HG03520 (cell line): ENCODE measurements around the gene TNFSF10.
"Not testable (repeated sequence)": the region's sequence is repeated elsewhere in the genome, so short reads cannot be mapped to it uniquely, and the experiment has no call there.

Source experiments
- ATAC-seq: cut with Tn5 transposase; IDR thresholded peaks from one replicate; pipeline ENCODE4 v1.9.1; 2021; ENCODE audit warnings: mild to moderate bottlenecking, moderate library complexity; ENCODE audit not compliant: unreplicated experiment

TNFSF10 gene

DNA sequence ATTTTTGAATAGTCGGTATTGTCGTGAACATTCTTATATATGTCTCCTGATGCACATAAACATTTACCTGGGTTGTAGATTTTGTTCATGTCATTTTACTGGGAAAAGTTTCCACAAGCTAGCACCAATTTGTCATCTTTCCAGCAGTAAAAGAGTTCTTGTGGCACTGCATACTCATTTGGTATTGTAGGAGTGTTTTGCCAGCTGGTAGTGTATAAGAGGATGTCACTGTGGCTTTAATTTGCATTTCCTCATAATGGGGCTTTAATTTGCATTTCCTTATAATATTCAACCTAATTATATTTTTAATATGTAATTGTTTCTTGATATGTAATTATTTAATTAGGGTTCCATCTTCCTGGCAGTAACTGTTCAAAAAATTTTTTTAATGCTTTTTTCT, 21.2 kb upstream of the TNFSF10 start:
- ATAC-seq = no peak

GRCh38 chr3:172543884-172544283, 20.7 kb upstream of the TNFSF10 start:
- ATAC-seq = no peak

DNA sequence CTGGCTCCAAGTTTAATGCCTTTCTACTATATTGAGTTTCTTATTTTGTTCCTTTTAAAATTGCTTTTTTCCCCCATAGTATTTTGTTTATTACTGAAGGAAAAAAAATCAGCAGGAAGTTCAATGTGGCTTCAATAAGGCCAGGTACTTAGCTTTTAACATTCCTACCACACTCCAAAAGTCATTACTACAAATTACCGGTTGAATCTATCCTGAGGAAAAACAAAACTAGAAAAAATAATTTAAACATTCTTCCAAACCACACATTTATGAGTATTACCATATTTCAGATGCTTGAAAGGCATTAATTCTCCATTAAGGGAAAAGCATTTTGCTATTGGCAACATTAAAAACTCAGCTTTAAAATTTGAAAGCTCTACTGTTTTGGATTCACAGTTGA, 20.2 kb upstream of the TNFSF10 start:
- no peak for ATAC-seq

DNA sequence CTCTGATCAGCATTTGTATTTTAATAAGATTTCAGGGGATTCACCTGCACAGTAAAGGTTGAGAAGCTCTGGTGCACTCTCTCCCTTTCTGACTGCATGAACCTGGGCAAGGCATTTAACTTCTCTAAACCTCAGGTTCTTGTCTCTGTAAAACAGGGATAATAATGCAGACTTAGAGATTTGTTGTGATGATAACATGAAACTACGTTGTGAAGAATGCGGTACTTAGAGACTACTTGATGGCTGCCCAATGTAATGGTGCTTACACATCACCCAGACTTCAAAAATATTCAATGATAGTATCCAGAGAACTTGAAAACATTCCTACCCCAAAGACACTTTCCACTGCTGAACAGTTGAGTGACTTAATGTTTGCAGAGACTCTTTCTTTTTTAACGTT, 19.8 kb upstream of the TNFSF10 start:
- ATAC-seq = no peak

- ATAC-seq = no peak
Observed at GRCh38 chr3:172541945-172542488, 18.8 kb upstream of the TNFSF10 start.

DNA sequence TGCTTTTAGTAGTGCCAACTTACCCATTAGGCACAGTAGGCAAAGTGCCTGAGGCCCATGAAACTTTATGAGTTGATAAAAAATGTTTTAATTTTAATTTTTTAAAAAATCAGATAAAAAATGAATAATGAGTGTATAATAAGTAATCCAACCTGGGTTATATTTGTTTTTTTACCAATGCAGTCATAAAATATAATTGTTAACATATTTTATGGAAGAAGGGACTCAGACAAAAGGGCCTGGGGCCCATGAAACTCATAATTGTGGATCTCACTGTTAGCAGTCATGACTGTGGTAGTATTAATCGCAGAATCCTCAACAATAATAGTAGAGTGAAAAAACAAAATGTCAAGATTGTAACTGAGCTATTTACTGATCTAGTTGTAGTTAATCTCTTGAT, 16.8 kb upstream of the TNFSF10 start:
- no peak for ATAC-seq

GRCh38 chr3:172539273-172539672, 16.0 kb upstream of the TNFSF10 start:
- ATAC-seq = no peak

GRCh38 chr3:172538368-172539151, 15.3 kb upstream of the TNFSF10 start:
- ATAC-seq = no peak

- no peak for ATAC-seq
Observed at GRCh38 chr3:172537507-172538158, 14.4 kb upstream of the TNFSF10 start.

GRCh38 chr3:172536993-172537419, 13.8 kb upstream of the TNFSF10 start:
- ATAC-seq = no peak

GRCh38 chr3:172536505-172536904, 13.3 kb upstream of the TNFSF10 start:
- ATAC-seq = no peak

- ATAC-seq = no peak
Observed at GRCh38 chr3:172530566-172530965, 7.3 kb upstream of the TNFSF10 start.

- ATAC-seq = no peak
Observed at GRCh38 chr3:172530101-172530561, 6.9 kb upstream of the TNFSF10 start.

GRCh38 chr3:172528677-172529076, 5.4 kb upstream of the TNFSF10 start:
- ATAC-seq = no peak

- ATAC-seq = no peak
Observed at GRCh38 chr3:172527306-172527705, 4.1 kb upstream of the TNFSF10 start.

GRCh38 chr3:172525116-172525613, 1.9 kb upstream of the TNFSF10 start:
- ATAC-seq = no peak

- ATAC-seq = no peak
Observed at GRCh38 chr3:172524611-172525010, 1.4 kb upstream of the TNFSF10 start.

DNA sequence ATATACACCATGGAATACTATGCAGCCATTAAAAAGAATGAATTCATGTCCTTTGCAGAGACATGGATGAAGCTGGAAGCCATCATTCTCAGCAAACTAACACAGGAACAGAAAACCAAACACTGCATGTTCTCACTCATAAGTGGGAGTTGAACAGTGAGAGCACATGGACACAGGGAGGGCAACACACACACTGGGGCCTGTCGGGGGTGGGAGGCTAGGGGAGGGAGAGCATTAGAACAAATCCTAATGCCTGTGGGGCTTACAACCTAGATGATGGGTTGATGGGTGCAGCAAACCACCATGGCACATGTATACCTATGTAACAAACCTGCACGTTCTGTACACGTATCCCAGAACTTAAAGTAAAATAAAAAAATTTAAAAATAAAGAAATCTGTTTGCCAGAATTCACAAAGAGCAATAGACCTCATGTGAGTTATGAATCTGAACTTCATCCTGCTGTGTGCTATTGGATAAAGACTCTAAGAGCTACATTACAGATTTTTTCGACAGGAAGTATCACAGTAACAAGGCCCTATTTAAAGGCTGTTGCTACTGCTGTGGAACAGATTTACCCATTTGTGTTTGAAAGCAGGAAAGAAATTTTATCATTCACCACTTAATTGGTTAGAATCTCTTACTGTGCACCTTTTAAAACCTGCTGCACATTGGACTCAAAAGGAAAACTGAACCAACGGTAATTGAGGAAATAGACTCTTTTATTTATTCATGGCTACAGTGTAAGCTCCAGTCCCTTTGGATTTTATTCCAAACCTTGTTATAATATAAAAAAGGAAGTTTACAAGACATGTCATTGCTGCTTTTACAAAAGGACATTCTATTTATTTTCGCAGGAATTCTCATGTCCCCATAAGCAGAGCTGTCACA, 1.1 kb downstream of the TNFSF10 start:
- ATAC-seq = not testable (repeated sequence)

GRCh38 chr3:172520301-172520831, 2.9 kb downstream of the TNFSF10 start:
- ATAC-seq = peak; percentile 42

DNA sequence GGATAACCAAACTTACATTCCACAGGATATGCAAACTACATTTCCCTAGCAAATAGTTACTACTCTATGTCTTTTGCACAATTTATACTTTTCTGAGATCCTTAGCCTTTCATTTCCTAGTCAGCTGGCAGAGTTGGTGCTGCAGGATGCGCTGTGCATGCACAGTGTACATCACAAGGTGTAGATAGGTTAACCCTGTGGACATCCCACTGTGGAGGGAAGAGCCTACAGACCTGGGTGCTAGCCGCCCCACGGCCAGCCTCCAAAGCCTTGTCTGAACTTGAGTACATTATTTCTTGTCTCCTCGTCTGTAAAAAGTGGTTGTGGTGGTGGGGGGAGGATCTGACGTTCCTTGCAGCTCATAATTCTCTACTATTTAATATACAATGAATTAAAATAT, 3.5 kb downstream of the TNFSF10 start:
- no peak for ATAC-seq
